HL-60/S4 treated with phorbol 12-myristate 13-acetate at 8.2 ng/mL for 4 days and 3 days (cell line): ENCODE results near the gene ELFN1.

ENCODE experiments used
- in situ Hi-C: fragments of 300-500 bp; cut with MboI; formaldehyde crosslinking; loops from 2 replicates; pipeline ENCODE4 v1.15.0; 2022; ENCODE audit warnings: low sequenced_read_pairs

The ELFN1 gene

DNA sequence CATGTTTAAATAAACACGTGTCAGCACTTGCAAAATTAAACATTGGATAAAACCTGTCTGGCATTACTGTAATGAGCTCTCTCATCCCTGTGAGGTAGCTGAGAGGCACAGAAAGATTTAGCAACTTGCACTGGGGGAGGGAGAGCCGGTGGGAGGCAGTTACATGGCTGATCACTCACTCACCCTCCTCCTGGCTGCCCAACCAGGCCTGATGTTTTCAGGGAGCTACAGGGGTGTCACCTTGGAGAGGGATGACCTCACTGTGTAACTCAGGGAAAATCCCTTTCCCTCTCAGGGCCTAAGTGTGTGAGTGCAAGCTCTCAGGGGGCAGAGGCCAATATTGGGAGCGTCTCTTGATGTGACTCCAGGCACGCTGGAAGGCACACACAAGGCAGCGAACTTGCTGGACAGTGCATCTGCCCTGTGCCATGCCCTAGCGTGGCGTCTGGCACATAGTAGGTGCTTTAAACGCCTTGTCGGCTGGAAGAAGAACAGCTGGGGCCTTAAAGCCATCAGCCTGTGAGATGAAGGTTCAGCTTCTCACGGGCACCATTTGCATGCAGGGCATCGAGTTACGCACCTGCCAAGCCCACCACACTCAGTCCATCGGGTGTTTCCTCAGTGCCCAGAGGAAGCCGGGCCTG lies 51.1 kb downstream of the ELFN1 start:
- in situ Hi-C loops, result no loop called here

DNA sequence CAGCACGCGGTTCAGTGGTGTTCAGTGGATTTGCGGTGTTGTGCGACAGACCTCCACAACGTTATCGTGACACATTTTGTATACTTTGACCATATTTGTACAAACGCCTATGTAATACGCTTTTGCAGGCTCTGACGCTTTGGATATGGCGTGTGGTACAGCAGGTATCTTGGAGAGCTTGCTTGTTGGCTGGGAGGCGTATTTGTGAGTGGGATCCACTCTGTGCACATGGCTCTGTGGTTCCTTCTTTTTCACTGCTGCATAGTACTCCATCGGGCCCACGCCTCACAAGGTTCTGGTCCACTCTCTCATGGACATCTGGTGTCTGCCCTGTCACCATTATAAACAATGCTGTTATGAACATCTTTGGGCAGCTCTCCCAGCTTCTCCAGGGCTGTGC lies 53.2 kb downstream of the ELFN1 start:
- in situ Hi-C loops, result no loop called here

DNA sequence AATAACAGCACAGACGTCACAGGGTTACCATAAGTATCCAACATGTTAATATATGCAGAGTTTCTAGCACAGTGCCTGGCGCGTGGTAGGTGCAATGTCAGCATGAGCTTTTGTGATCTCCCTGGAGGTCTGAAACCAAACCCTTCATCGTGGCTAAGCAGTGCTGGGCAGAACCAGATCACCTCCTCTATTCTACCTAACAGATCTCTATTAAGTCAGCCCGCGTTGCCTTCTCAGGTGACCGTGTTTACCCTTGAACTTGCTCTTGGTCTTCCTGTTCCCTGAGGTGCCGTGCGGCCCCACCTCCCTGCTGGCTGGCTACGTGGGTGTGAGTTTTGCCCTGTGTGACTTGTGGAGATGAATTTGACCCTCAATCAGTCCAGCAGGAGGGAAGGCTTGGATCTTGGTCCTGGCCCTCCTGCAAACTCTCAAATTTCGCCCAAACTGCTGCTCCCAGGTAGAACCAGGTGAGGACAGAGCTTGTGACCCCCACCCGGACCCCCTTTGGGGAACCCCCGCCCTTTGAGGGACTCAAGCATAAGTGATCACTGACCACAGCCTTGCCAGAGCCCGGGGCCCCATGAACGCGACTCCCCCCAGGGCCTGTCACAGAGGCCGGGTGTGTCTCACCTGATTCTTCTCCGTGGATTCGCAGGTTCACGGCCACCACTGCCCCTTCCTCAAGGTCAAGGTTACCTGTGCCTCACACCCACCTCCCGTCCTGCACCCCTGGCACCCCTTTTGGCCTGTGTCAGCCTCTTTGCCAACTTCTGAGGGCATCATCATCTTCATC lies 54.2 kb downstream of the ELFN1 start:
- in situ Hi-C loops, result no loop called here

DNA sequence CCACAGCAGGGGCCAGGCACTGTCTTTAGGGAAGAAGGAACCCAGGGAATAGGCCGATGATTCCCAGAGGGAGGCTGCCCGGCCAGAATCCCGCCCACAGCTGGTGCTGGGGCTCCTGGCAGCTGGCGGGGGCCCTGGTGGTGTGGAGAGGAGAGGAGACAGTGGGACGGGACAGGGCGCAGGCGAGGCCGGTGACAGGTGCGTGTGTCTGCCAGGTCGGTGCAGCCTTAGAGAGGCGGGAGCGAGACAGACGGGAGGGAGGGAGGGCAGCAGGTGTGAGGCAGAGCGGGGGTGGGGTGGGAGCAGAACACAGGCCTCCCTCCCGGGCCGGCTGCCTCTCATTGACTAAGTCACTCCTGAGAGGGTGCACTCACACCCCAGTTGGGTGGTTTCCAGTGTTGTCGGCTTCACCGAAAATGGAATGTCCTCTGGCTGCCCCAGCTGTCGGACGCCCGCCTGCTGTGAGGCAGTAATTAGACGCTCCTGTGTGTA lies 55.2 kb downstream of the ELFN1 start:
- in situ Hi-C loops, result no loop called here

DNA sequence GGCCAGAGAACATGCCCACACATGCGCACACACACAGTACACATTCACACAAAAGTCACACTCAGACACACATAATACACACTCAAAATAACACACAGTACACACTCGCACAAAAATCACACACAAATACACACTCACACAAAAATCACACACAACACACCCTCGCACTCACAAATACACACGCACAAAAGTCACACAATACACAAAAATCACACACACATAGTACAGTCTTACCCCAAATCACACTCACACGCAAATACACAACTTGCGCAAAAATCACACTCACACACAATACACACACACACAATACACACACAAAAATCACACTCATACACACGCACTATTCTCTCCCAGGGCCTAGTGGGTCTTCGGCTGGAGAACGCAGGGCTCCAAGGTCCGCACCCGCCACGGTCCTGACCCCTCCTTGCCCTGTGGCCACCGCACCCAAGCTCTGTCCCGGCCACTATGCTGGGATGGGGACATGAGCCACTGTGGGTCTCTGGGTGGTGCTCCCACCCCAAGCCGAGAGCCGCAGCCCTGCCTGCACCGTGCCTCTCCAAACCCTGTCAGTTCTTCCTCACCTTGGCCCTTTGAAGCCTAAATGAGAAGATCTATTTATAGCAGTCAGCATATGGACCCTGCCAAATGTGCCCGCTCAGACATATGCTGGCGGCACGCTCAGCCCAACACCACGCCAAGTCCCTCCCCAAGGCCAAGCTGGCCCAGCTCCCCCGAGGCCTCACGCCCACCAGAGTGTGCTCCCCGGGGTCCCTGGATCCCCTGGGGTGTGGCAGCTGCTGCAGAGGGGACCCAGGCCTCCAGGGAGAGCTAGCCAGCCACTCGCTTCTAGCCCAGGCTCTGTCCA lies 55.9 kb downstream of the ELFN1 start:
- in situ Hi-C loops, result no loop called here

DNA sequence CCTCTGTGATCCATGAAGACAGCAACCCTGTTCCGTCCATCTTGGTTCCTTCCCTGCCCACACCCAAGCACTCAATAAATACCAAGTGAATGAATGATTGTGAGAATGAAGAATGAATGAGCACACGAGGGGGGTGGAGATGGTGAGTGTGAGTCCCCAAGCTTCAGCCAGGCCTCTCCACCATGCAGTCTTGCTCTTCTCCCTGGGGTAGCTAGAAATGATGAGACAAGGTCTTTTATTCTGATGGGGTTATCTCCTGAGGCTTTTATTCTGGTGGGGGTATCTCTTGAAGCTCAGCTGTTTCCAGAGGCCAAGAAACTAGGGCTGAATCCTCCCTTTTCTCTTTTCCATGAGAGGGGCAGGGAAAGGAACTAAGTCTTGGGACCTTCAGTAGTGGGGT lies 57.0 kb downstream of the ELFN1 start:
- in situ Hi-C loops, result no loop called here

DNA sequence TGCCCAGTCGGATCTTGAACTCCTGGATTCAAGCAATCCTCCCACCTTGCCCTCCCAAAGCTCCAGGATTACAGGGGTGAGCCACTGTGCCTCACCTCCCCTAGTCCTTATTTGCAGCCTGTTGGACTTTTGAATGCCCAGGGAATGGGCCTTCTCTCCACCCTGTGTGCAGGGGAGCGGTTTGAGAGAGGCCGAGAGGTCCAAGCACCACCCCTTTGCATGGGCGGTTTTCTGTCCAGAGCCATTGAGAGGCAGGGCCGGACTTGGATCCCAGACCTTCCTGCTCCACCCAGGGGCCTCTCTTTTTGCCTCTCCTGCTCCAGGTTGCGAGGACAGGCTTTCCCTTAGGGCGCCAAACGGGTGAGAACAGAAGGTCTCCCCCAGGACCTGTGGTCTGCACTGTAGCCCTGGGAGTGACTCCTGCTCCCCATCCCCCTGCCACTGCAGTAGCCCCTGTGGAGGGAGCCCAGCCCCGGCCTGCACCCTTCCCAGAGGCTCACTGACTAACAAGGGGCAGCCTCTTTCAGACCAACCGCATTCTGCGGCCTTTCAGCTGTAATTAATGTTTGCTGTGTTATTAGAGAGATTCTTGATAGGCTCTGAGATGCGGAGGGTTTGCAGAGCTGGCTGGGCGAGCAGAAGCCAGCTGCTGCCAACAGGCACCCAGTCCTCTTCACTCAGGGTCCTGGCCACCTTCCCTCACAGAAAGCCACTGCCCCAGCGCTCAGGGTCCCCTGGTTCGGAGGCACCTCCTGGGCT lies 57.9 kb downstream of the ELFN1 start:
- in situ Hi-C loops, result no loop called here

DNA sequence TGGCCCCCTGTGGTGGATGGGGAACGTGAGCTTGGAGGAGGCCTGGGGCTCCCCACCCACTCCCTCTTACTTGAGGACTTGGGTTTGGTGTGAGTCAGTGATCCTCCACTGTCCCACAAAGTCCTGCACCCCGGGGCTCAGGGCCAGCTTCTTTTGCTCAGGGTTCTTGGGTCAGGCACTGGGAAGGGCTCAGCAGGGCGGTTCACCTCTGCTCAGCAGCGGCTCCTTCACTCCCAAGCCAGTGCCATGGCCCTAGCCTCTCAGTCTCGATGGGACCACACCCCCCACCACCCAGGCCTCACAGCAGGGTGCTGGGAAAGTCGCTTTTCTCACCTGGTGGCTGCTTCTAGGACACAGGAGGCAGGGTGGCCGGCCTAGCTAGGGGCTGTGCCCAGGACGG lies 59.1 kb downstream of the ELFN1 start:
- in situ Hi-C loops, result no loop called here

DNA sequence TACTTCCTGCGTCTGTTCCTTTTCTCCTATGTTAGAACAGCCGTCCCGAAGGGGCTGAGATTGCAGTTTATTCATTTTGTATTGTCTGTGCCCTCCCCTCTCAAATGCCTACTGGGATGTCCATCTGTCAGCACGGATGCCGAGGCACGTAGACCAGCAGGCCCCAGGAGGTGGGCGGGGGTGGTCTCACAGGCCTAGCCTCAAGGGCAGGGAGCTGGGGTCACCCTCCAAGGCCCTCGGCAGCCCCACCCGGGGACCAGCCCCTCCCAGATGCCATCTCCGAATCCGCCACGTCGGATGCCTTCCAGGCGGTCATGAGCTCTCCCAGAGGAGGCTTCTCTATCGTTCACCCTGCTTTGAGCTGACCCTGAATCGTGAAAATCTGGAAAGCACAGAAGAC lies 59.7 kb downstream of the ELFN1 start:
- in situ Hi-C loops, result no loop called here

DNA sequence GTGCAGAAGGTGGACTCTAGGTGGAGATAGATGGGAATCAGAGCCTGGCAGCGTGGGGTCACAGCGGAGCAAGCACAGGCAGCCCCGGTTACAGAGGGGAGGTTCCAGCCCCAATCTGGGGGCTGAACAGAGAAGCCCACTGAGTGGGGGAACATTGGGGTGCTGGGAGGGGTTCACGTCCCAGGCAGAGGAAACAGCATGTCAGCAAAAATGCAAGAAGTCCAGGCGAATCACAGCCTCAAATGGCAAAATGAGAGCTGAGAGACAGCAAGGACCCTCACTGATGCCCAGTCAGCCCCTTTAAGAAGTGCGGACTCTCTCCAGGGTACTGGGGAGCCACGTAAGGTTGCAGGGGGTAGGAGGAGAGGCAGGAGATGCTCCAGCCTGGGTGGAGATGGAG lies 62.0 kb downstream of the ELFN1 start:
- in situ Hi-C loops, result no loop called here

DNA sequence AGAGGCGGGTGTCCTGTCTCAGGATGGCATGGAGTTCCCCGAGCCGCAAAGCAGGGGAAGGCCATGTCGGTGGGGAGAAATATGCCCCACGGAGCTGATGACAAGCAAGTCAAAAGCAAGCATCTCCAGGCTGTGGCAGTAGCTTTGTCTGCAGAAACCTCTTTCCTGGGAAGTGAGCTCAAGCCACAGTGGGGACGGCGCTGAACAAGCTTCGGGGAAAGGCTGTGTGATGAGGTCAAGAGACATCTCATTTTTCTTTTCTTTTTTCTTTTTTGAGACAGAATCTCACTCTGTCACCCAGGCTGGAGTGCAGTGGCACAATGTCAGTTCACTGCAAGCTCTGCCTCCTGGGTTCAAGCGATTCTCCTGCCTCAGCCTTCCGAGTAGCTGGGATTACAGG lies 62.6 kb downstream of the ELFN1 start:
- in situ Hi-C loops, result no loop called here

DNA sequence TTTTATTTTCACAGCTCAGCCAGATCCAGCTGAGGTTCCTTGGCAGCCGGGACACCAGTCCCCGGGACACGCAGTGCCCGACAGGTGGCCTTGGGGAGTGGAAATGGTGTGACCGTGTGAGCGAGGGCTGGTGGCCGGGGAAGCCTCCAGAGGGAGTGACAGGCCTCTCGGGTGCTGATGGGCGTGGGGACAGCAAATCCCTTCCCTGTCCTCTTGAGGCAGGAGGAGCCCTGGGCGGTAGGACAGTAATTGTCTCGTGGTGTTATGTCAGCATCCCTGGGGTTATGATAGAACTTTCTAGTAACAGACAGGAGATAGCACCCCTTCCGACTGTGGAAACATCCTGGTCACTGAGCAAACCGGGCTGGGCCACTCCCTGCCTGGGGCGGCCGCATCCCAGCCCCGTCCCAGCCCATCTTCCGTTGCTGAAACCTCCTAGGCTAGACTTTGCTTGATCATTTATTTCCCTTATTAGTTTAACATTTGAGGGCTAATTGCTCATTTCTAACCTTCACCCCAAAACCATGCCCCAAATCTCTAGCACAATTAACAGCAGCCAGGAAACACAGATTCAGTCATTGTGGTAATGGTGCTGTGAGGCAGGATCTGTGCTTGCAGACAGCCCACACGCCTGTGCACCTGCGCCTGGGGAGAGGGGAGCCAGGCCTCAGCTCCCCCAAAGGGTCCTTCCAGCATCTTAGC lies 63.3 kb downstream of the ELFN1 start:
- in situ Hi-C loops, result no loop called here

DNA sequence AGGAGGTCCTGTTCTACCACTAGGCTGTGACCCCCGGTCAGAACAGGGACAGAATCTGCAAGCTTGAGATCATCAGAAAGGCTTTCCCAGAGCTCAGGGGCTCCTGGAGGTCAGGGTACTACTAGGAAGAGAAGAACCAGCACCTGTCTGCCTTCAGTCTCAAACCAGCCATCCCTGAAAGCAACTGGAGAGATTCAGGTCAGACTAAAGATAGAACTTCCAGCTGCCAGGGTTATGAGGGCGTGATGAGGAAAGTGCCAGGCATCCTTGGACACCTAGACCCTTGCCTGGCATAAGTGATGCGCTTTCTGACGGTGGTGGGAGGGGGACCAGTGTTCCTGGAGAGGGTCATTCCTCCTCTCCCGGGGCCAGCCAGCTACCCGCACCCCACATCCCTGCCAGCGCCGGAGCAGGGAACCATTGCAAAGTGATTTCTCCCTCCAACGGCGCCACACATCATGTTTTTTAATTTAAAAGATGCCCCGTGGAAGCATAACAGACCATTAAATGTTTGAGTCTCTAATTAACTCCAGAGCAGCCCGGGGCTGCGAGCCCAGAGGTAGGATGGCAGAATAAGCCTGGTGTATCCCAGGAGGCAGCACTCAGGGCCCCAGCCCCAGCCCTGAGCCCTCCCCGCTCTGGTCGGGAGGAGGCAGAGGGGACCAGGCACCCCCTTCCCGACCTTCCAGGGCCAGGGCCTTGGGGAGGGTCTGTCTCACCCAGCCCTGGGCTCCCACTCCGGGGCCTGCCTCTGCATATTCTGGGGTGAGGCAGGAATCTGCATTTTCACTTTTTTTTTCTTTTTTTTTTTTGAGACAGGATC lies 64.0 kb downstream of the ELFN1 start:
- in situ Hi-C loops, result no loop called here

DNA sequence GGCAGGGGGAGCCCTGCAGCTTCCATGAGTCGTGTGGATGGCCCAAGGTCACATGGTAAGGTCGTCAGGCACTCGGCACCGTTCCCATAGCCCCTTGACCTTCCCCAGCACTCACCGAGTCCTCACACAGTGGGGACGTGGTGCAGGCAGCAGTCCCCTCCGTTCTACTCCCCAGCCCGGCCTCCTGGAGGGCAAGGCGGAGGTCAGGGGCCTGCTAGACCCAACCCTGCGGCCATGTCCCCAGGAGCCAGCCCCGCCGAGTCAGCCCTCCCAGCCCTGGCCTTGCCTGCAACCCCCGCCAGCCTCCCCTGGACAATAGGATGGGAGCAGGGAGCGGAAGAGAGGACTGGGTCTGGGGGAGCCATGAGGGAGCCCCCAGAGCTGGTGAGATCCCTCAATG lies 65.2 kb downstream of the ELFN1 start:
- in situ Hi-C loops, result no loop called here

DNA sequence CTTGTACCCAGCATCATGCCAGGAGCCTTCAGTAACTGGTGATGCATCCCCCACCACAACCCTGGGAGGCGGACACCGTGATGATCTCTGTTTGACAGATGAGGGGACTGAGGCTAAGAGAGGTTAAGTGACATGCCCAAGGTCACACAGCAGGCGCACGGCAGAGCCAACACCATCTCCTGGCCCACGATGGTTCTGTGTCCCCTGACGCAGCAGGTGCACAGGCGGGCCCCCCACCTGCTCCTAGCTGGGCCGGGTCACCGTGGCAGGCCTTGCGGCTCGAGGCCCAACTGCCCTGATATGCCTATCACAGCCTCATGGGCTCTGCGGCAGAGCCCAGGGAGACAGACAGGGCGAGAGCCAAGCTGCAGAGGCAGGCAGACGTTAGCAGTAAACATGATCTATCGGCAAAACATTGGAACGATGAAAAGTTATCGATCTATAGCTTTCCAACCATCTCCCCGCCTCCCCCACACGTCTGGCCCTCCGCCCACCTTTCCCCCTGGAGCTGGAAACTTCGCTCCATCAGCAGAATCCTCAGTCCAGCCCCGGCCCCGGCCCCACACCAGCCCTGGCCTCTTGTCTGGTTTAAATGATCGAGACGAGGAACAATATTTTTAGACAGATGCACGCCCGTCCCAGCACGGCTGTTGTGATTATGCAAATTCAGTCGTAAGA lies 65.9 kb downstream of the ELFN1 start:
- in situ Hi-C loops, result no loop called here

DNA sequence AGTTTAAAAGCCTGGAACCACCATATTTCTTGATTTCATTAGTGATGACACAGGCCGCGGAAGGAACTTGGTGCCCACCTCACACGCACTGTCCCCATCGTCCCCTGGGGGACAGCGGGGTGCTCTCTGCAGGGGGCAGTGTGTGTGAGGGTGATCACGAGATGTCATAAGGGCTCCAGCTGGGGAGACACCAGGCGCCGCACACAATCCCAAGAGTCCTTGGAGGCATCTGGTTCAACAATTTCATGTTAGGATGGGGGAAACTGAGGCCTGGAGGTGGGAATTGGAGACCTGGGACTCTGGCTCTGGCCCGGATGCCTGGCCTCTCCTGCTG lies 66.4 kb downstream of the ELFN1 start:
- in situ Hi-C loops, result no loop called here

DNA sequence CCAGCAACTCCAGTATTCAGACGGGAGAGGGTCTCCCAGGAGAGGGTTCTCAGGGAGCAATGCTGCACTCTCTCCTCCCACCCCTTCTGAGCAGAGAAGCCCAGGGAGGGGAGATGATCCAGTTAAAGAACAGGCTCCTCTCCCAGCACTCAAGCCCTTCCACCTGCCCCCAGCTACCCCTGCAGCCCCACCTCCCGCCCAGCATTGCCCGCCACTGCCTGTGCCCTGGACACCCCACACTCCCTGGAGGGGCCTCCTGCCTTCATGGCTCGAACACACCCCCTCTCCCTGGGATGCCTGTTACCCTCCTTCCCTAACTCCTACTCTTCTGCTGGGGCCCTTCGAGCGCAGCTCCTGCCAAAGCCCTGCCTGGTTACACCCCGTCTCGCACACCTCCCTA lies 66.8 kb downstream of the ELFN1 start:
- in situ Hi-C loops, result no loop called here

DNA sequence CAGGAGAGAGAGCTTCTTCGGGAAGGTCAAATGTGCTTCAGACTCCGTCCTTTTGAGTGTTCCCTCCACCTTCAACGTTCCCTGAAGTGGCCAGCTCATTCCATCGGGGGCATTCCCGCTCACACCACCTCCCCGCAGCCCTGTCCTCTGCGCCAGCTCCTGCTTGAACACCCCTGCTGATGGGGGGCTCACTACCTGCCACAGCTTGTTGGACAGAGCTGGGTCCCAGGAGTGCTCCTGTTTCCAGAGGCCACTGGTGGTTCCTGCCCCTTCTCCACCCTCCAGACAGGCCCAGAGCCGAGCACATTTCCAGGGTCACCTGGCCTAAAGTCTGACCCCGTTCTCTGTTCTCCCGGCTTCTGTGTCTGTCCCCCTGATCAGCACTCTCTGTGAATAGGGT lies 67.4 kb downstream of the ELFN1 start:
- in situ Hi-C loops, result no loop called here

DNA sequence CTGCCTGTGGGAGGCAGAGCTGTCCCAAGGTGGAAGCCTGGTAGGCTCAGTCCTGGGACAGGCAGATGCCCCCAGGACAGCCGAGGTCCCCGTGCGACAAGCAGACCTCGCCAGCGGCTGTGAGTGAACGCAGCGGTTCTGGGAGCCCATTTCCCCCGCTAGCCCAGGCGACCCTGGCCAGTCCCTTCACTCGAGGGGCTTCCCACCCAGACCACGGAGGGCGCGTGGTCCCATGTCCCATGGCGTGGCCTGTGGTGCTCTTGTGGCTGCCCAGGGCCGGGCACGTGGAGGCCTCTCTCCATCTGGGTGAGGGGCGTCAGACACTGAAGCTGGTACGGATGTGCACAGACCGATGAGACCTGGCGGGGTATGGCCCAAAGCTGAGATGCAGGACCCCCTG lies 67.9 kb downstream of the ELFN1 start:
- in situ Hi-C loops, result no loop called here
